ENCODE data around the gene SMIM23.

Gene SMIM23

GRCh38 chr5:171785517-171785916 lies at the start of gene SMIM23:
Gene SMIM23, plus strand, starts transcription at chr5:171785817. Its CDS starts 55 bp downstream, at chr5:171785872.
- FAIRE-seq = no peak

GRCh38 chr5:171736976-171737891 lies 48.4 kb upstream of the SMIM23 start:
- DNase-seq (ENCODE audit: insufficient read length, low spot score) = no peak
- FAIRE-seq = no peak

More at GRCh38 chr5:171785517-171785916, at the start of gene SMIM23:
- DNase-seq (ENCODE audit: insufficient read length, low spot score) = no peak

GRCh38 chr5:171738501-171738900 lies 47.1 kb upstream of the SMIM23 start:
- DNase-seq (ENCODE audit: insufficient read length, low spot score) = no peak
- no peak for FAIRE-seq

DNA sequence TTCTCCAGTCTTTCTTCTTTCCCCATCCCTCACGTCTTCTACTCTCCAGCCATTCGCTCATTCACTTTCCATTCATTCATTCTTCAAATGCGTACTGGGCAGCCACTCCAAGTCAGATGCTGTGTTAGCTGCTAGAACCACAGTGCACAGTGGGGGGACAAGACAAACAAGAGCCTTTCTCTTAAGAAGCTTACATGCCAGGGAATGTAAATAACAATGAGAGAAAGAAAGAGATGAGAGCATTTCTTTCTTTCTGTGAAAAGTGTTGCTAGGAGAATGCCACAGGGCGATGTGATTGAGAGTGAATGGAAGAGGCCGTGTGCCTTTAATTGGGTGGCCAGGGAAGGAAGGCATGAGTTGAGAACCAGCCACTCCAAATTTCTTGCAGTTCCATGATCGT lies 46.3 kb upstream of the SMIM23 start:
- DNase-seq (ENCODE audit: insufficient read length, low spot score) = no peak
- FAIRE-seq = no peak

GRCh38 chr5:171743436-171744076 lies 42.1 kb upstream of the SMIM23 start:
- DNase-seq (ENCODE audit: insufficient read length, low spot score) = no peak
- FAIRE-seq = no peak

DNA sequence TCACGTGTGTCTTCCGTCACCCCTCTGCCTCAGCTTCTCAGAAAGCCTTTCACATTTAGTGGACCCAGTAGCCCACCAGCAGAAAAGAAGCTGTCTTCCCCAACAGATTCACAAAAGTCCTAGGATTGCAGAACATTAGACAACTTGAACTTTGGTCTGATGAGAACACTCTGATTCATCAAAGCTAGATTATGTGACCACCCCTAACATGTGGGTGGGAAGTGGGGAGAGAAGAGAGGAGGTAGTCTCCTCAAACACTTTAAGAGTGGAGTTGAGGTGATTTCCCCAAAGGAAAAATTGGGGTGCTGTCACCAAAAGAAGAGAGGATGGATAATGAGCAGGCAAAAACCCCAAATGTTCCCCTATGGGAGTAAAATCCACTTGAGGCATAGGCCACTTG lies 41.4 kb upstream of the SMIM23 start:
- FAIRE-seq (no peak), DNase-seq (ENCODE audit: insufficient read length, low spot score) (no peak)

GRCh38 chr5:171744882-171745281 lies 40.7 kb upstream of the SMIM23 start:
- DNase-seq (ENCODE audit: insufficient read length, low spot score) (no peak), FAIRE-seq (no peak)

DNA sequence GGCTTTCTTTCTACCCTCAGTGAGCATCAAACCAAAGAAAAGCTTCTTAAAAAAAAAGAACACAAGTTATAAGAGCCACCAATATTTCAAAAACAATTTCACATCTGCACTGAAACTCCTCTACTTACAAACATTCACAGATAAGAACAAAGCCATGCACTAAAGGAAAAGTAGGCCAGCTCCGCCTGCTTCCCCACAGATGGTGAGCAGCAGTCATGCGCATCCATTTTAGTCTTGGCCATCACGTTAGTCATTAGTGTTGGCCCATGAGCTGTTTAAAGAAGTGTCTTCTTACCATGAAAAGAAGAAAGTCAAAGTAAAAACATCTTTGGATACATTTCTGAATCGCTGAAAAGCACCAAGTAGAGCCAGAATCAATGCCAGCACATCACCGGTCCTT lies 40.0 kb upstream of the SMIM23 start:
- DNase-seq (ENCODE audit: insufficient read length, low spot score) (no peak), FAIRE-seq (no peak)

- peak; percentile 38 for FAIRE-seq
- DNase-seq (ENCODE audit: insufficient read length, low spot score) = no peak
Observed at GRCh38 chr5:171747061-171747859, 38.4 kb upstream of the SMIM23 start.

- DNase-seq (ENCODE audit: insufficient read length, low spot score) (no peak), FAIRE-seq (no peak)
Observed at GRCh38 chr5:171748720-171749119, 36.9 kb upstream of the SMIM23 start.

DNA sequence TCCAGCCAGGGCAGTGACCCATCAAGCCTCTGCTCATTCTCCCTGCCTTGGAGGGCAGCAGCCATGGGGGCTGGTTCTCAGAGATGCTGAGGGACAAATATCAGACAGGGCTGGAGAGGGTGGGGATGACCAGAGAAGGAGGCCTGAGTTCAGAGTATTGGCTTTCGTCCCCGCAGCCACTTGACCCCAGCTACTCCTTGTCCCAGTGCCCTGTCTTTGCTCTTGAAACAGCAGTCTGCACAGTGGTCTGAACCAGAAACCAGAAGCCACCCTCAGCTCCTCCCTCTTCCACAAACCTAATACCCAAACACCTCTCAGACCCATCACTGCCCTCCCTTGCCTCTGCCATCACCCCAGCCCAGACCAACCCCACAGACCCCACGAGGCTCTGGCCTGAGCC lies 36.3 kb upstream of the SMIM23 start:
- no peak for FAIRE-seq

DNA sequence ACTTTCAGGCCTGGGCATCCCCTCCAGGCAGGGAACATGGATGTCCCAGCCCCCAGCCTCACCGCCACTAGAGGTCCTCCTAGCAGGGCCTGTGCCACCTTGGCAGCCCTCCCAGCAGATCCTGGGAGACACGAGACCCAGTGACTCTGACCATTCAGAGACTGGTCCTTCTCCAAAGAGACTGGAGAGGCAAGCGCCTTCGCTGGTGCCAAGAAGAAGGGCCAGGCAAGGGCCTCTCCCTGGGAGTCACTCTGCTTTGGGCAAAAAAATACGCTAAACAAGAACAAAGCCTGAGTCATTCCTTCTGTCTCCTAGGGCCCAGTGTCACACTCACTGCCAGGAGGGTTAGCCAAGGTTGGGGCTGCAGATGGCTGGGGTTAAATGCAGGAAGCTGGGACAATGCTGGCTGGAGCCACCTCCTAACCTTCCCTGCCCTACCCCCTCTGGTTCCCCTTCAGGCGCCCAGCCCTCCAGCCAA lies 35.3 kb upstream of the SMIM23 start:
- no peak for FAIRE-seq
- DNase-seq (ENCODE audit: insufficient read length, low spot score) = peak; percentile 32

More for the DNA sequence above, 36.3 kb upstream of the SMIM23 start:
- DNase-seq (ENCODE audit: insufficient read length, low spot score) = no peak

GRCh38 chr5:171755354-171755821 lies 30.2 kb upstream of the SMIM23 start:
- FAIRE-seq (peak; percentile 26), DNase-seq (ENCODE audit: insufficient read length, low spot score) (no peak)

DNA sequence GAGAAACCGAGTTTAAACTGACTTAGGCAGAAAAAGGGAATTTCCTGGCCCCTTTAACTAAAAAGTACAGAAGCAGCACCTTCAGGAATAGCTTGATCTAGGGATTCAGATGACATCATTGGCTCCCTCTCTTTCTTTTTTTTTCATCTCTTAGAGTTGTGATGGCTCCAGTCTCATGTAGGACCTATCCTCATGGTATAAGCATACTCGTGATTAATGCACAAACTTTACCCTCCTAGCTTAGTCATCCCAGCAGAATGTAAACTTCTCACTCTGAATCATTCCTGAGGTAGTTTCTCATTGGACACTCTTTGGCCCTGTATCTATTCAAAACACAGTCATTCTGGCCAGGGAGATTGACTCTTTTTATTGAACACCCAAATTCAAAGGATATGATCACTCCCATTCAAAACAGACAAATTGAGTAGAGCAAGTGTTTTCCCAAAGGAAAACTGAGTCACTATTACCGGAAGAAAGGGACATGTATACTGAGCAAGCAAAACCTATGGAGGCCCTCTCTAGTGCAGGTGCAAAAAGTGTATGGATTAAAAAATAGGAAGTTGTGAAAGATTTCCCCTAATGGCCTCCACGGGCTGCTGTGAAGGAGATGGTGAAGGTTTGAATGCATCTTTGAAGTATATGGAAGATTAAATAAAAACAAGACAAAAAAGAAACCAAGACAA lies 27.6 kb upstream of the SMIM23 start:
- DNase-seq (ENCODE audit: insufficient read length, low spot score) (peak; percentile 60), FAIRE-seq (peak; percentile 80)

- DNase-seq (ENCODE audit: insufficient read length, low spot score) = no peak
- no peak for FAIRE-seq
Observed at GRCh38 chr5:171759777-171760176, 25.8 kb upstream of the SMIM23 start.

- DNase-seq (ENCODE audit: insufficient read length, low spot score) (no peak), FAIRE-seq (no peak)
Observed at GRCh38 chr5:171762021-171762608, 23.5 kb upstream of the SMIM23 start.

- DNase-seq (ENCODE audit: insufficient read length, low spot score) = no peak
- FAIRE-seq = no peak
Observed at GRCh38 chr5:171762903-171763302, 22.7 kb upstream of the SMIM23 start.

GRCh38 chr5:171764265-171764664 lies 21.4 kb upstream of the SMIM23 start:
- FAIRE-seq = no peak
- no peak for DNase-seq (ENCODE audit: insufficient read length, low spot score)

DNA sequence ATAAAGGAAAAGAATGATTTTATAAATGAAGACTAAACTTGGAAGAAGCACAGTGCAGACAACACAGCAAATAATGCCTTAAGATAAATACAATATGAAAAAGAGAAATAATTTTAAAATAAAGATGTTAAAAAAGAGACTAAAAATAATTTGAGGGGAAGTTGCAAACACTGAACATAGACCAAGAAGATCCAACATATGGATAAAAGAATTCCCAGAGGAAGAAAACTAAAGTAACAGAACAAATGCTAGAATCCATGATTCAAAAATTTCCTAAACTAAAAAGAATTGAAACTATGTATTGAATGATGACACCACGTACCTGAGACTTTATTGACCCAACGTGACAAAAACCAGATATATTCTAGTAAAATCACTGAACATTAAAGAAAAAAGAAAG lies 18.7 kb upstream of the SMIM23 start:
- DNase-seq (ENCODE audit: insufficient read length, low spot score) (no peak), FAIRE-seq (no peak)

DNA sequence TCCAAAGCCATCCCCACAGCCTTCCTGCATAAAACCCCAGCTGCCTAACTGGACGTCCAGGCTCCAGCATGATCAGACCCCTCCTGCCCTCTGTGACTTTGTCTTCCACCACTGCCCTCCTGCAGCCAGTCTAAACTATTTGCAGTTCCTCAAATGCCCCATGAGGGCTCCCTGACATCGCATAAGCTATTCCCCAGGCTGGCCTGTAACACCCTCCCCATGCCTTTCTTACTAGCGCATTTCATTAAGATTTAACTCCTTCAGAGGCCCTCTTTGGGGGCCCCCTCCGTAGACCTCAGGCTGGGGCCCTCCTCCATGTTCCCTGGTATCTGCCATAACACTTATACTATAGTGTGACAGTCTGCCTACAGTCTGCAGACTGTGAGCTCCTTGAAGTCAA lies 15.5 kb upstream of the SMIM23 start:
- FAIRE-seq (no peak), DNase-seq (ENCODE audit: insufficient read length, low spot score) (no peak)
